HG03135 (cell line): ENCODE results near the gene PELI1.
"Not testable (repeated sequence)": the region's sequence is repeated elsewhere in the genome, so short reads cannot be mapped to it uniquely, and the experiment has no call there.

Source experiments
- ATAC-seq: cut with Tn5 transposase; IDR thresholded peaks from one replicate; pipeline ENCODE4 v1.9.1; 2021; ENCODE audit warnings: mild to moderate bottlenecking, moderate library complexity; ENCODE audit not compliant: unreplicated experiment

The PELI1 gene

DNA sequence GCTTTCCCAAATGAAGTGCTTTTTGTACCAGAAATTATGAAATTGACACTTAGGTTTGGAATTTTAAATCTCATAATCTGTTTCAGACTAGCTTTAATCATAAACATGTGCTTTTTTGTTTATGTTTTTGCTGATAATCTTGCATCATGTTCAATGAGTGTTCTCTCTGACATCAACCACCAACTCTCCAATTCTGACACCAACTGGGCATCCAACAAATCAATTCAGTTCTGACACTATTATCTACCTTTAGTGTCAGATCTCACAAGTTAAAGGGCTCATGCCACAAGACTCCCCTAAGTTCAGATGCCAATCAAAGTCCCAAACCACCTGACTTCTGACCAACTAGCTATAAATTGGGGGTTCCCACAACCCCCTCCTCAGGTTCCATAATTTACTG lies 19.6 kb downstream of the PELI1 start:
- no peak for ATAC-seq

DNA sequence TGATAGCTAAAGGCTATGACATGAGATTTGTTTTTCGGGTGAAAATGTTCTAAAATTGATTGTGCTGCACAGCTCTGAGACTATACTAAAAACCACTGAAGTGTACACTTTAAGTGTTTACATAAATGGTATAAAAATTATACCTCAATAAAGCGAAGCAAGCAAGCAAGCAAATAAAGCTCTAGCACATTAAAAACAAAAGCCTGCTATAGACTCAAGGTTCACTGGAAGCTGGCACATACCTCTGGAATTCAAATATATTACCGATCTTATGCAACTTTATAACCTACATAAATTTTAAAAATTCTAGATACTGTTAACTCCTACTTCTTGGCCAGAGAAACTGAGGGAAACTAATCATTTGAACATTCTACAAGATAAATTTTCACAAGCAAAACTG lies 20.1 kb downstream of the PELI1 start:
- ATAC-seq = no peak

DNA sequence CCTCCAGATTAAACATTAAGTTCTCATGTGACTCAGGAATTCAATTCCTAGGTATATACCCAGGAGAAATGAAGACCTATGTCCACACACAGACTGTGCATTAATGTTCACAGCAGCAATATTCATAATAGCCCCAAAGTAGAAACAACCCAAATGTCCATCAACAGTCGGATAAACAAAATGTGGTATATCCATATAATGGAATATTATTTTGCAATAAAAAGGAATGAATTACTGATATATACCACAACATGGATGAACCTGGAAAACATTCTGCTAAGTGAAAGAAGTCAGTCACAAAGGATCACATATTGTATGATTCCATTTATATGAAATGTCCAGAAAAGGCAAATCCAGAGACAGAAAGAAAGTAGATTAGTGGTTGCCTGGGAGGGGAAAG lies 20.5 kb downstream of the PELI1 start:
- ATAC-seq = no peak

- ATAC-seq = no peak
Observed at GRCh38 chr2:64122358-64122757, 21.9 kb downstream of the PELI1 start.

DNA sequence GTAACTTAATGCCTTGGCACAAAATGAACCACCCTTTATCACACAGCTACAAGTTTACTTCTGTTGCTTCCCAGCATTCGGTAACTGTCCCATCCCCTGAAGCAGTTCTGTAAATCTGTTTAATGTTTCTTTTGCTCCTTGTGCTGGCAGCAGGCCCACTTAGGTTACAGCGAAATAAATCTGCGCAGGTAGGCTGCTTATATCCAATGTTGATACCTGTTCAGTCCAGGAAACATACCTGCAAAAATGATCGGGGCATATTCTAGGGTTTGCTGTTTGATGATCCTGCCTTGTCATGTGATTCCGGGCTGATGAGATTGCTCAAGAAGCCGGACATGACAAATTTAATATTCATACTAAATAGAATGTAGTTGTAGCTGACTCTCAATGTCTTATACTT lies 23.3 kb downstream of the PELI1 start:
- no peak for ATAC-seq

- no peak for ATAC-seq
Observed at GRCh38 chr2:64120008-64120407, 24.2 kb downstream of the PELI1 start.

DNA sequence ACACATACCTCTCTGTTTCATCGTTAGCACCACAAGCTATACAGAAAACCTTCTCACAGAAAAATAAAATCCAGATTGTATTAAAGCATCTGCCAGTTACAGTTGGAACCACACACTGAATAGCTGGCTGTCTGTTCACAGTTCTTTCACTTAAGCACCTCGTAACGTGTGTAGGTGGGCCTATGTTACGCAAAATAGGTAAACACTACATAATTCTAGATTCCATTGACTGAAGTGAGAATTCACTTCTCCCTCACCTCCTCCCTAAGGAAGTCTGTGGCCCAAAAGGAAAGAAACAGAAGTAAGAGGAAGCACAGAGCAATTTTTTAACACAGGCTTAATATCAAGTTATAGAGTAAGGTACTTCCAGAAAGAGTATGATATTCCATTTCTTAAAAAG lies 24.9 kb downstream of the PELI1 start:
- ATAC-seq = no peak

- no peak for ATAC-seq
Observed at GRCh38 chr2:64115808-64116598, 28.2 kb downstream of the PELI1 start.

DNA sequence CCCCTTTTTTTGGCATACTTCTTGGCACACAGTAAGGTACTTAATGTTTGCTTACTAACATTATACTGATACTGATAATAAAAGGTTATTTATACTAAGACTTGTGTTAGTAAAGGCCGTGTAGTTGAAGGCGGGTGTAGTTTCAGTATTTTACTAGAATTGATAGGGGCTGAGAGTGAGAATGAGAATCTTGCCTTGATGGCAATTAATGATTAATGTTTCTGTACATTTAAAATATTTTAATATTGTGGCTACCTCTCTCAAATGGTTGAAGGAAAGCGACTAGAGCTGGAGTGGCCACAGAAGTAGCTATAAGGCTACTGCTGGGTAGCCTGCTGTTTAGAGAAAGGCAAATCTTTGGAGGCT lies 29.3 kb downstream of the PELI1 start:
- peak; percentile 50 for ATAC-seq

GRCh38 chr2:64114063-64114911 lies 29.9 kb downstream of the PELI1 start:
- peak; percentile 45 for ATAC-seq

DNA sequence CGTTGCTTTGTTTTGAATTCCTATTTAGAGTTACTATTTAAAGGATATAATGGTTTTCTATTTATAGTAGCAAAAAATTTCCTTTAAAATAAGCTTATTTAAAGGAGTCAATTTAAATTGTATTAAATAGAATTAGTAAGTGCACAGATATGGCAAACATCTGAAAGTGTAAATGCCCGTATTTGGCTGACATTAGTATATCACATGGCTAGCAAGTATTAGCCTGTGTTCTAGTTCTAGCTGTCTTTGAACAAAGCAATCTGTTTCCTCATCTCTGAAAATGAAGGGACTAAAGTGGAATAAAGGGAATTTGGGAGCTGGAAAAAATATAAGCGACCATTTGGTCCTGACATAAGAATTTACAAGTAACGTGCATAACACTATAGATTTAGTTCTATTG lies 32.2 kb downstream of the PELI1 start:
- ATAC-seq = no peak

GRCh38 chr2:64111426-64111825 lies 32.8 kb downstream of the PELI1 start:
- no peak for ATAC-seq

- ATAC-seq = no peak
Observed at GRCh38 chr2:64108666-64109241, 35.5 kb downstream of the PELI1 start.

GRCh38 chr2:64106481-64106880 lies 37.7 kb downstream of the PELI1 start:
- ATAC-seq = no peak

GRCh38 chr2:64105670-64106461 lies 38.4 kb downstream of the PELI1 start:
- ATAC-seq = no peak

DNA sequence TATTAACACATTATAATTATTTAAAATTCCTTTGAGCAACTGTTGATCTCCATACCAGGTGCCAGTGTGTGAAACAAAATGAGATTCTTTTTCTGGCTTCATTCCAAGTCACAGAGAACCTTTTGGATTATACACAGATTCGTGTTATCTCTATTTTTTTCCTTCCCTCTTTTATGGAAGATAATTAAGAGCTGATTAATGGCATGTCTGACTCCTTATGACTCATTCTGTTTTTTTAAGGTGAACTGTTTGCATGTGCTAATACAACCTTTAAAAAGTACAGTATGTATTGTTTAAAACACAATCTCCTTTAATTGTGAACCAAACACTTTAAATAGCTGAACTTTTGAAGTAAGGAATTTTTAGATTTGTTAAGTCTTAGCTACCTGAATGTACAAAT lies 39.3 kb downstream of the PELI1 start:
- ATAC-seq = no peak

DNA sequence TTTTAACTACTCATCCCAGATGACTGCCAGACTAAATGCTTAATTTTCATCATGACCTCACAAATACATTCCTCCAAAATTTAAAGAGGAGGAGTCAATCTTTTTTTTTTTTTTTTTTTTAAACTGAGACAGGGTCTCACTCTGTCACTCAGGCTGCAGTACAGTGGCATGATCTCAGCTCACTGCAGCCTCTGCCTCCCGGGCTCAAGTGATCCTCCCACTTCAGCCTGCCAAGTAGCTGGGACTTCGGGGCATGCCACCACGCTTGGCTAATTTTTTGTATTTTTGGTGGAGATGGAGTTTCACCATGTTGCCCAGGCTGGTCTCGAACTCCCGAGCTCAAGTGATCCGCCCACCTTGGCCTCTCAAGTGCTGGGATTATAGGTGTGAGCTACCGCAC lies 41.5 kb downstream of the PELI1 start:
- not testable (repeated sequence) for ATAC-seq

GRCh38 chr2:64101141-64101591 lies 43.1 kb downstream of the PELI1 start:
- no peak for ATAC-seq

- not testable (repeated sequence) for ATAC-seq
Observed at GRCh38 chr2:64100584-64100983, 43.6 kb downstream of the PELI1 start.

DNA sequence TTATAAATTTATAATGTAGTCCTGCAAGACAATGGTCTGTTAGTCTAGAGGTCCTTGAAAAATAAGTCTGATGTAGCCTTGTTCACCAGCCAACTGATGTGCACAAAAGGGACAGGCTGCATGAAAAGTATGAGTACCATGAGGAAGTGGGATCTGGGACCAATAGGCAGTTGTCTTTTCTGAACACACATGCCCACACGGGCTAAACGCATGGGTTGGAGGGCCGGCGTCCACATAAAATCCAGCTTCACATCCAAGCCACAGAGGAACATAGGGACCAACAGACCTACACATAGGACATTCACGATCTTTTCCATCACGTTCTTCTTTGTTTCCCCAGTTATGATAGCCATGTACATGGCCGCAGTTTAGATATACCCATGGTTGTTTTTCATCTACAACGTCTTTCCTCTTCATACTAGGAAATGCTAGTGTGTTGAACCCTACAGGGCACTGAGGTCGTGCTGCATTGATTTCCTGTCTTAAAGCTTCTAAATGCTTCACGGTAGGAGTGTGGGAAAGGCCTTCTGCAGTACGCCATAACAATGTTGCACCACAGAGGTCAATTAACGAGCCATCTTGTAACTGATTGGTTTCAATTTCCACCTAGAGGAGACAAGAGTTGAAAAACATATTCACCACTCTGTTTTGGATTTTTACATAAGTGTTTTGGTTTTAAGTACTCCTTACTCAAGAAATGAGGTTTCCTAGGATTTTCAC lies 49.4 kb downstream of the PELI1 start:
- no peak for ATAC-seq
